ENCODE data around the gene NID2. TPM values are rescaled to one million over a fixed set of nuclear protein-coding genes. Genes with fewer than 3 reads are reported as not detected.

NID2 gene
- polyA plus RNA-seq, 6 donors from 2014 or later = 0.52 to 1.7 (median 0.77) TPM; not detected in 1

GRCh38 chr14:52094546-52095271 is 25.9 kb upstream of the NID2 start:
- Mint-ChIP-seq H3K27ac (no peak overlapping the region), H3K9me3 (peaks cover 0 to 4% (median 0%) of the 10 kb centered on the region in 7 donors), H3K36me3 (peaks cover 0 to 8% of the 10 kb centered on the region in 2 donors), H3K4me1 (no peaks in the 10 kb centered on the region), H3K27me3 (peaks cover 0 to 19% (median 11%) of the 10 kb centered on the region in 3 donors), H3K4me3 (no peak overlapping the region)
- ATAC-seq (ENCODE audit: low read depth in 2 of 2) (no peak), DNase-seq (no peak)

- DNase-seq (no peak), ATAC-seq (ENCODE audit: low read depth in 2 of 2) (no peak)
- peaks cover 0 to 19% (median 11%) of the 10 kb centered on the region in 3 donors for H3K27me3 Mint-ChIP-seq
- H3K36me3 Mint-ChIP-seq = peaks cover 4 to 8% of the 10 kb centered on the region in 2 donors
- H3K4me3 Mint-ChIP-seq = no peak overlapping the region
- no peak overlapping the region for H3K27ac Mint-ChIP-seq
- H3K4me1 Mint-ChIP-seq = no peaks in the 10 kb centered on the region
- H3K9me3 Mint-ChIP-seq = peaks cover 0 to 4% (median 1%) of the 10 kb centered on the region in 7 donors
Measured at GRCh38 chr14:52091928-52092327, 23.1 kb upstream of the NID2 start.

- ATAC-seq (ENCODE audit: low read depth in 2 of 2) (no peak), DNase-seq (no peak)
- H3K27ac Mint-ChIP-seq = no peak overlapping the region
- peaks cover 0 to 12% (median 11%) of the 10 kb centered on the region in 3 donors for H3K27me3 Mint-ChIP-seq
- peaks cover 4 to 8% of the 10 kb centered on the region in 2 donors for H3K36me3 Mint-ChIP-seq
- peaks cover 0 to 3% (median 0%) of the 10 kb centered on the region in 7 donors for H3K9me3 Mint-ChIP-seq
- H3K4me3 Mint-ChIP-seq = no peak overlapping the region
- H3K4me1 Mint-ChIP-seq = no peaks in the 10 kb centered on the region
Measured at GRCh38 chr14:52090936-52091335, 22.1 kb upstream of the NID2 start.

GRCh38 chr14:52089218-52089617 is 20.4 kb upstream of the NID2 start:
- H3K36me3 Mint-ChIP-seq = peaks cover 14 to 18% of the 10 kb centered on the region in 2 donors
- H3K27me3 Mint-ChIP-seq = peaks cover 0 to 15% (median 14%) of the 10 kb centered on the region in 3 donors
- H3K9me3 Mint-ChIP-seq = peaks cover 2 to 17% (median 6%) of the 10 kb centered on the region in 7 donors
- no peak for DNase-seq
- no peak overlapping the region for H3K4me3 Mint-ChIP-seq
- H3K27ac Mint-ChIP-seq = peak overlapping the region in 1 of 6 donors; percentile 70
- no peak for ATAC-seq (ENCODE audit: low read depth in 2 of 2)
- H3K4me1 Mint-ChIP-seq = no peaks in the 10 kb centered on the region

- Mint-ChIP-seq H3K4me1 (no peaks in the 10 kb centered on the region), H3K9me3 (peaks cover 3 to 19% (median 6%) of the 10 kb centered on the region in 7 donors), H3K36me3 (peaks cover 16 to 21% of the 10 kb centered on the region in 2 donors), H3K4me3 (no peak overlapping the region), H3K27ac (no peak overlapping the region), H3K27me3 (peaks cover 0 to 23% (median 17%) of the 10 kb centered on the region in 3 donors)
- ATAC-seq (ENCODE audit: low read depth in 2 of 2) = no peak
- no peak for DNase-seq
Measured at GRCh38 chr14:52086711-52087110, 17.9 kb upstream of the NID2 start.

- no peak for ATAC-seq (ENCODE audit: low read depth in 2 of 2)
- no peak overlapping the region for H3K4me3 Mint-ChIP-seq
- H3K4me1 Mint-ChIP-seq = no peaks in the 10 kb centered on the region
- H3K27me3 Mint-ChIP-seq = peaks cover 0 to 33% (median 12%) of the 10 kb centered on the region in 3 donors
- DNase-seq = no peak
- peaks cover 12 to 13% of the 10 kb centered on the region in 2 donors for H3K36me3 Mint-ChIP-seq
- peaks cover 3 to 19% (median 6%) of the 10 kb centered on the region in 7 donors for H3K9me3 Mint-ChIP-seq
- peak overlapping the region in 1 of 6 donors; percentile 44 for H3K27ac Mint-ChIP-seq
Measured at GRCh38 chr14:52082903-52083302, 14.0 kb upstream of the NID2 start.

- peaks cover 12 to 13% of the 10 kb centered on the region in 2 donors for H3K36me3 Mint-ChIP-seq
- H3K4me3 Mint-ChIP-seq = no peak overlapping the region
- H3K27ac Mint-ChIP-seq = no peak overlapping the region
- H3K9me3 Mint-ChIP-seq = peaks cover 3 to 19% (median 6%) of the 10 kb centered on the region in 7 donors
- ATAC-seq (ENCODE audit: low read depth in 2 of 2) = no peak
- H3K4me1 Mint-ChIP-seq = no peaks in the 10 kb centered on the region
- no peak for DNase-seq
- H3K27me3 Mint-ChIP-seq = peaks cover 0 to 33% (median 12%) of the 10 kb centered on the region in 3 donors
Measured at GRCh38 chr14:52081964-52082363, 13.1 kb upstream of the NID2 start.

- Mint-ChIP-seq H3K4me3 (no peak overlapping the region), H3K4me1 (no peaks in the 10 kb centered on the region), H3K36me3 (peaks cover 12 to 13% of the 10 kb centered on the region in 2 donors), H3K27ac (peak overlapping the region in 1 of 6 donors; percentile 49), H3K27me3 (peaks cover 0 to 33% (median 12%) of the 10 kb centered on the region in 3 donors), H3K9me3 (peaks cover 3 to 19% (median 6%) of the 10 kb centered on the region in 7 donors)
- ATAC-seq (ENCODE audit: low read depth in 2 of 2) = no peak
- no peak for DNase-seq
Measured at GRCh38 chr14:52080808-52081755, 12.2 kb upstream of the NID2 start.

- ATAC-seq (ENCODE audit: low read depth in 2 of 2) (no peak), DNase-seq (no peak)
- no peak overlapping the region for H3K27ac Mint-ChIP-seq
- H3K9me3 Mint-ChIP-seq = peaks cover 3 to 13% (median 6%) of the 10 kb centered on the region in 7 donors
- no peak overlapping the region for H3K4me3 Mint-ChIP-seq
- H3K36me3 Mint-ChIP-seq = peaks cover 10 to 17% of the 10 kb centered on the region in 2 donors
- peaks cover 0 to 38% (median 16%) of the 10 kb centered on the region in 3 donors for H3K27me3 Mint-ChIP-seq
- H3K4me1 Mint-ChIP-seq = no peaks in the 10 kb centered on the region
Measured at GRCh38 chr14:52080158-52080800, 11.4 kb upstream of the NID2 start.

- ATAC-seq (ENCODE audit: low read depth in 2 of 2) (no peak), DNase-seq (no peak)
- Mint-ChIP-seq H3K4me1 (no peaks in the 10 kb centered on the region), H3K27ac (no peak overlapping the region), H3K4me3 (no peak overlapping the region), H3K36me3 (peaks cover 7 to 15% of the 10 kb centered on the region in 2 donors), H3K9me3 (peaks cover 2 to 9% (median 4%) of the 10 kb centered on the region in 7 donors), H3K27me3 (peaks cover 0 to 41% (median 20%) of the 10 kb centered on the region in 3 donors)
Measured at GRCh38 chr14:52079239-52079959, 10.5 kb upstream of the NID2 start.

GRCh38 chr14:52078721-52079120 is 9.9 kb upstream of the NID2 start:
- H3K36me3 Mint-ChIP-seq = peaks cover 4 to 17% of the 10 kb centered on the region in 2 donors
- H3K27me3 Mint-ChIP-seq = peaks cover 0 to 36% (median 16%) of the 10 kb centered on the region in 3 donors
- H3K4me3 Mint-ChIP-seq = no peak overlapping the region
- H3K27ac Mint-ChIP-seq = no peak overlapping the region
- DNase-seq = no peak
- H3K4me1 Mint-ChIP-seq = no peaks in the 10 kb centered on the region
- peaks cover 0 to 10% (median 7%) of the 10 kb centered on the region in 7 donors for H3K9me3 Mint-ChIP-seq
- ATAC-seq (ENCODE audit: low read depth in 2 of 2) = no peak

GRCh38 chr14:52078095-52078531 is 9.3 kb upstream of the NID2 start:
- peaks cover 0 to 36% (median 16%) of the 10 kb centered on the region in 3 donors for H3K27me3 Mint-ChIP-seq
- ATAC-seq (ENCODE audit: low read depth in 2 of 2) = no peak
- H3K9me3 Mint-ChIP-seq = peaks cover 0 to 10% (median 7%) of the 10 kb centered on the region in 7 donors

More at GRCh38 chr14:52078095-52078531, 9.3 kb upstream of the NID2 start:
- Mint-ChIP-seq H3K27ac (no peak overlapping the region), H3K36me3 (peaks cover 4 to 17% of the 10 kb centered on the region in 2 donors), H3K4me1 (no peaks in the 10 kb centered on the region), H3K4me3 (no peak overlapping the region)
- no peak for DNase-seq

Measured in naive B cell (primary cell).